Inflammatory macrophage treated with lipopolysaccharide for 4 hours (primary cell): ENCODE results near the gene VRK3.
"Not testable (repeated sequence)": the region's sequence is repeated elsewhere in the genome, so short reads cannot be mapped to it uniquely, and the experiment has no call there.

Experiments
- DNase-seq: peaks from one replicate; pipeline ENCODE4 v3.0.0-alpha.2; 2020

The VRK3 gene, protein sequence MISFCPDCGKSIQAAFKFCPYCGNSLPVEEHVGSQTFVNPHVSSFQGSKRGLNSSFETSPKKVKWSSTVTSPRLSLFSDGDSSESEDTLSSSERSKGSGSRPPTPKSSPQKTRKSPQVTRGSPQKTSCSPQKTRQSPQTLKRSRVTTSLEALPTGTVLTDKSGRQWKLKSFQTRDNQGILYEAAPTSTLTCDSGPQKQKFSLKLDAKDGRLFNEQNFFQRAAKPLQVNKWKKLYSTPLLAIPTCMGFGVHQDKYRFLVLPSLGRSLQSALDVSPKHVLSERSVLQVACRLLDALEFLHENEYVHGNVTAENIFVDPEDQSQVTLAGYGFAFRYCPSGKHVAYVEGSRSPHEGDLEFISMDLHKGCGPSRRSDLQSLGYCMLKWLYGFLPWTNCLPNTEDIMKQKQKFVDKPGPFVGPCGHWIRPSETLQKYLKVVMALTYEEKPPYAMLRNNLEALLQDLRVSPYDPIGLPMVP

DNA sequence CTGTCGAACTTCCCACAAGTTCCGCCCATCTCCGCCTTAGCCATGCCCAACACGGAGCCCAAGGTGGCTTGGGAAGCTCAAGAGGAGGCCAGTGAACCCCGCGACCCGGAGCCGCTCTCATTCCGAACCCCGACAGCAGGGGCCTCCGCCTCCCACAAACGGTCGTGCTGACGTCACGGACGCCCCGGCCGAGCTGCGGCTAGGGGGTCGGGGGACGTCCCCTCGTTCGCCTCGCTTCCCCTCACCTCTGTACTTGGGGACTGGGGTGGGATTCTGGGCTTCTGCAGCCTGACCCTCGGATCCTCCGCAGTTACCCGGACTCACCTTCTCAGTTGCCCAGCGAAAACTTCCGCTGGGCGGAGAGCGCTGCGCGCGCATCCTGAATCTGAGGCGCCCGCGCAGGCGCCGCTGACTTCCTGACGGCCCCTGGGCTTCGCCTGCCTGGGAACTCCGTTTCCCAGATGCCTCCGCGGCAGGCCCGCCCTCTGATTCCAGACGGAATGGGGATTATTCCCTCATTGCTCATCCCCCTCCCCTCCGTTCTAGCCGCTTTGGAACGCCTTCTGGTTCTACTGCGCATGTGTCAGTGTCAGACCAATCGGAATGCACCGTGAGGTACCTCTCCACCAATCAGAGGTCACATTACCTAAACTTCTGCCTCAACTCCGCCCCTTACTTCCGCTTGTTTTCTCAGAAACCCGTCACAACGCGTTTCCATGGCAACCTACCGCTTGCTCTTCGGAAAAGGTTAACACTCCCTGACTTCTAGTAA, at the start of gene VRK3:
TSS of gene VRK3 (minus strand) at position 351 of the 772 bp plus-strand sequence. CDS start 9,210 bp downstream, outside the sequence.
- peak; percentile 100 for DNase-seq

DNA sequence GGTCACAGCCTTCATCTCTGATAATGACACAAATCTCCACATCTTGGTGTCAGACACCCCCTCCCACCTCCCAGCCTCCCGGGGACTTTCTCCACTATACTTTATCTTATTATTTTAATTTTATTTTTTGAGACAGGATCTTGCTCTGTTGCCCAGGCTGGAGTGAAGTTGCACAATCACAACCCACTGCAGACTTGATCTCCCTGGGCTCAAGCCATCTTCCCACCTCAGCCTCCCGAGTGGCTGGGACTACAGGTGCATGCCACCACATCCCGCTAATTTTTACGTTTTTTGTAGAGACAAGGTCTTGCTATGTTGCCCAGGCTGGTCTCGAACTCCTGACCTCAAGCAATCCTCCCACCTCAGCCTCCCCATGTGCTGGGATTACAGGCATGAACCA, 43.2 kb upstream of the VRK3 start:
- not testable (repeated sequence) for DNase-seq

DNA sequence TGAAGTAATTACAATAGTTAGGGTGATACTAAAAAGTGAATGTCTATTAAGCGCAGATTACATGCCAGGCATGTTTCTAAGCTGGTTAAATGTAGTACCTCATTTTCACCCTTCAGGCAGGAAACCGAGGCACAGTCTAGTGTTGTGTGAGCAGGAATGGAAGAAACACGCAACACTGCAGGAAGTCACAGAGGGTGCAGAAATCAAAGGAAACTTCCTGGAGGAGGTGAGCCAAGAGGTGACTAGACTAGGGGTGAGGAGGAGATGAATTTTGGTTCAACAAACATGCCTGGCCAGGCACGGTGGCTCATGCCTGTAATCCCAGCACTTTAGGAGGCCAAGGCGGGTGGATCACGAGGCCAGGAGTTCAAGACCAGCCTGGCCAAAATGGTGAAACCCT, 42.4 kb upstream of the VRK3 start:
- DNase-seq, result no peak

DNA sequence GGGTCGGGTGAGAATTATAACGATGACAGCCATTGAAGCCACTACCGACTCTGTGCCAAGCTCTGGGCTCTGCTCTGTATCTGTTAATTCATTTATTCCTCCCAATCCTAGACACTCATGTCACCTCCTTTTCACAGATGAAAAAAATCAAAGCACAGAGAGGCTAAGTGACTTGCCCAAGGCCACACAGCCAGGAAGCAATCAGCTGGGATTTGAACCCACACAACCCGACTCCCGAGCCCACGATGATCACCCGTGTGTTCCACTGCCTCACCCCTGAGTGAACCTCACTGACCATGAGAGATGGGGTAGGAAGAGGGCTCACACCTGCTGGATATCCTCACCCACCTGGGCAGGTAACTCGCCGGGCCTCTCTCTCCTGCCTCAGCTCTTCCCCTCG, 40.8 kb upstream of the VRK3 start:
- DNase-seq, result no peak

DNA sequence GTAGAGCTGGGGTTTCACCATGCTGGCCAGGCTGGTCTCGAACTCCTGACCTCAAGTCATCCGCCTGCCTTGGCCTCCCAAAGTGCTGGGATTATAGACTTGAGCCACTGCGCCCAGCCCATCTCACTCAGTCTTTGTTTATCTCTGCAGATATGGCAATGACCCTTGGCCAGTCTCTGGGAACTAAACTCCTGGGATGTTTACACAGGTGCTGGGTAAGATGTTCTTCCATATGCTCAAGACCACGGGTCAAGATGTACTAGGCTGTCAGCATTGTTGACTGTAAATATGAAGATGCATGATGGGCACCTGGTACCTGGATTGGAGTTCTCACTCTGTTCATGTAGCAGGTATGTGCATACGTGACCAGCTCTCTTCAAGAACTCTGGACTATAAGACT, 36.5 kb upstream of the VRK3 start:
- DNase-seq, result no peak

DNA sequence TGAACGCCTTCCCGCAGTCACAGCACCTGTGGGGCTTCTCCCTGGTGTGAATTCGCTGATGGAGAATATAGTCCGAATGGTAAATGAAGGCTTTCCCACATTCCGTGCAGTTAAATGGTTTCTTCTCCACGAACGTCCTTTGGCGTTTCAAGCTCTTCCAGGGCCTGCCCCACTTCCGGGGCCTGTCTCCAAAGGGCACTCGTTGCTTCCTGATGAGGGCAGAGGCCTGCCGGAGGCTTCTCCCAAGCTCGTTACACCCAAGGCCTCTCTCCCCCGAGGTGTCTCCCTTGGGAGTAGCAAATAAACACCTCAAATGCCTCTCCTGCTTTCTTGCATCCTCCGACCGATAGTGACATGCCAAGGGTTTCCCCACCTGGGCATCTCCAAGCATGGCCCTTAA, 34.9 kb upstream of the VRK3 start:
- DNase-seq, result no peak

DNA sequence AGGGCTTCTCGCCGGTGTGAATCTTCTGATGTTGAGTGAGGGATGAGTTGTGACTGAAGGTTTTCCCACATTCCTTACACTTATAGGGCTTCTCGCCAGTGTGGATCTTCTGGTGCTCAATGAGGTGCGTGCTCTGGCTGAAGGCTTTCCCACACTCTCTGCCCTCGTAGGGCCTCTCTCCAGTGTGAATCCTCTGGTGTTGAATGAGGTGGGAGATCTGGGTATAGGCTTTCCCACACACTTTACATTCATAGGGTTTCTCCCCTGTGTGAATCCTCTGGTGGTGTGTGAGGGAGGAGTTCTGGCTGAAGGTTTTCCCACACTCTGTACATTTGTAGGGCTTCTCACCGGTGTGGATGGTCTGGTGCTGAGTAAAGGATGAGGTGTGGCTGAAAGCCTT, 33.9 kb upstream of the VRK3 start:
- no peak for DNase-seq

DNA sequence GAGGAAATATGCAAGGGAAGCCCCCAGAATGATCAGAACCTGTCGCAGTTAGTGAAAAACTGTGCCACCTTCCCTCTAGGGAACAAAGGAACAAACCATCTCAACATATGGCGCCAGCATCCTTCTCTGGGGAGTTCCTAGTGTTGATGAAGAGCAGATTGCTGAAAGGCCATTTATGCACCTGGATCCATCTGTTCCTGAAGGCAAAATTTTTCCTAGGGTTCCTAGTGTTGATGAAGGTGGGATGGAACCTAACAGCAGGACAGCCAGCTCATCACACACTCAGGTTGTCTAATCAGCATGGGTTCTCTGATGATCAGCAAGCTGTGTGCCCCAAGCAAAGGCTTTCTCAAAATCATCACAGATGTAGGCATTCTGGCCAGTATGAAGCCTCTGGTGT, 33.3 kb upstream of the VRK3 start:
- no peak for DNase-seq

DNA sequence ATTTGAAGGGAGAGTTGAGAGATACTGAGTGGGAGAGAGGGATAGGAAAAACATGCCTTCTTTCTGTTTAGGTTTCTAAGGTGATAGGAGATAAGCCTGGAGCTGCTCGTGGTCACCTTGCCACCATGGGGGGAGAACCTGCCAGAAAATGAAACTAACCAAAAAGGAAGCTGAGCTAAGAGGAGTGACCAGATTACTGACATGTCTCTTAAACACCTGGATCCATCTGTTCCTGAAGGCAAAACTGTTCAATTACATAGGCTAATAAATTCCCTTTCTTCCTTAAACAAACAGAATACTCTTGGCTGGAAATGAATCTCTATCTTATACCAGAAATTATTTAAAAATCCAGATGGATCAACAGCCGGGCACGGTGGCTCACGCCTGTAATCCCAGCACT, 27.9 kb upstream of the VRK3 start:
- DNase-seq, result no peak

DNA sequence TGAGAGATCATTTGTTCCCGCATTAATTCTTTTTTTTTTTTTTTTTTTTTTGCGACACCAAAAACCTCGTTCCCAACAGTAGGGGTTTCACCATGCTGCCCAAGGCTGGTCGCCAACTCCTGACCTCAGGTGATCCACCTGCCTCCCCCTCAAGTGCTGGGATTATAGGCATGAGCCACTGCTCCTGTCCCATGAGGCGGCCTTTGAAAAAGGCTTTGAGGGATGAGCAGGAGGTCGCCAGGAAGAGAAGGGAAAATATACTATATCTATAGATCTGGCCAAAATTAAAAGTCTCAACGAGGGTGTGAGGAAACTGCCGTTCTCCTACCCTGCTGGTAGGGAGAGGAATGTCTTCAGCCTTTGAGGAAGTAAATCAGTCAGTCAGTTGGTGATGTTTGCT, 26.8 kb upstream of the VRK3 start:
- no peak for DNase-seq

DNA sequence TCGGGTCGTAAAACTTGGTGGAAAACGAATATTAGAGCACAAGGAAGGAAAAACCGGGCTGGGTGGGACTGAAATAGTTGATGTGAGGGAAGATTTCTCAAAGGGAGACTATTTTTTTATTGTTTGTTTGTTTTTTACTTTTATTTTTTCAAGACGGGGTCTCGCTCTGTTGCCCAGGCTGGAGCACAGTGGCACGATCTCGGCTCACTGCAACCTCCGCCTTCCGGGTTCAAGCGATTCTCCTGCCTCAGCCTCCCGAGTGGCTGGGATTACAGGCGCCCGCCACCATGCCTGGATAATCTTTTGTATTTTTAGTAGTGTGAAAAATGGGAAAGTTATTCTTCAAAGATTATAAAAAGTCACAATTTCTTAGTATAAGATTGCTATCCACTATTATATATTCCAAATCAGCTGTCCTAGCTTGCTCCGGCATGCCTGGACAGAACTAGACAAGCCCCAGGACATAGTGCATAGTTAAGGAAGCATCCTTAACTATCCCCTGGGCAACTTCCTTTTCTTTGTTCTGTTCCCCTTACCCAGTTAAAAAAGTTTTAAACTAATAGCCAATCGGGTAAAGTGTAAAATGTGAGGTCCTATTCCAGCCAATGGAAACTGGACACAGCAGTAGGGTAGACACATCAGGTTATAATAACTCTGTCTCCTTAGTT, 26.2 kb upstream of the VRK3 start:
- DNase-seq, result not testable (repeated sequence)

DNA sequence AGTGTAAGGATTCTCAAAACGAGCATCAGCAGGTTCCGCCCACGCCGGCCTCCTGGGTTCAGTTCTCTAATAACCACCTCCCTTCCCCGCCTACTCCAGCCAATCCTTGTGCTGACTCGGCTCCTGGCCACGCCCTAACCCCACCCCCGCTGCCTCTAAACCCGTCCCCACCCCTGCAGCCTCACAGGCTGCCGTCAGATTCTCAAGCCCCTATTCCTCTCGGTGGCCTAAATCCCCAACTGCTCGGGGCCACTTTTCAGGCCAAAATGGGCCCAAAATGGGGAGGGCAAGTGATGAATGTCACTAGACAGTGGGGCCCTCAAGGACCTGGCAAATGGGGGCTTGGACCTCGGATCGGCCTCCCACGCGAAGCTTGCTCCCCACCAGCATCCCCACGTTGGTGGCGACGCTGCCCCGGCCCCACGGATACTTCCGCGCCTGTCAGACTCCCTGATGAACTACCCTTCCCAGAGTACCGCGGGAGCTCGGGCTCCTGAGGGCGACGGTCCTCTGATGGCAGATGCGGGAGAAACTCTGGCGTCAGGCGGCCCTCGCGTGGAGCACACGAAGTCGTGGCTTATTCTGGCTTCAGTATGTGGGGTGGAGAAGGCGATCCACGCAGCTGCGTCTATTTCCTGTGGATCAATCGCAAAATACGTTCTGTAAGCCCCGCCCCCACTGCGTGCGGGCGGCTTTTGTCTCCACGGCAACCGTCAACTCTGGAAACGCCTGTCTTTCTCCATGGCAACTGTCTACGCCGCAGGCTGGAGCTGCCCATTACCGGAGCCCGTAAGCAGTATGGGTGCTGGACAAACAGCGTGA, 25.4 kb upstream of the VRK3 start:
- DNase-seq, result peak; percentile 86

DNA sequence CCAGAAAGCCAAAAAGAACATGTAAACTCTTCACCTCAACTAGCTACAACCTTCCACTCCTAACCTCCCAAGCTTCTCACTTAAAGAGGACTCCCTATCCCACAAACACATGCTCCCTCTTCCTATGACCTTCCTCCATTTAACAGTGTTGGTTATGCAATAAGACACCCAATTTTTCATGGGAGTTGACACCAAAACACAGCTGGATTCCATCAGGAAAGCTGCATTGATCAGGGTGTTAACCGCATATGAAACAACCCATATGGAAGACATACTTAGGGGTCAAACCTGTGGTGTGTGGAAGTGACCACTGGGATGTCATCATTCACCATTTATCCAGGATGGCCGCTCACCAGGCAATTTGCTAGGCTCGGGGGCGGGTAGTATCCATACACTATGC, 22.5 kb upstream of the VRK3 start:
- DNase-seq, result no peak

DNA sequence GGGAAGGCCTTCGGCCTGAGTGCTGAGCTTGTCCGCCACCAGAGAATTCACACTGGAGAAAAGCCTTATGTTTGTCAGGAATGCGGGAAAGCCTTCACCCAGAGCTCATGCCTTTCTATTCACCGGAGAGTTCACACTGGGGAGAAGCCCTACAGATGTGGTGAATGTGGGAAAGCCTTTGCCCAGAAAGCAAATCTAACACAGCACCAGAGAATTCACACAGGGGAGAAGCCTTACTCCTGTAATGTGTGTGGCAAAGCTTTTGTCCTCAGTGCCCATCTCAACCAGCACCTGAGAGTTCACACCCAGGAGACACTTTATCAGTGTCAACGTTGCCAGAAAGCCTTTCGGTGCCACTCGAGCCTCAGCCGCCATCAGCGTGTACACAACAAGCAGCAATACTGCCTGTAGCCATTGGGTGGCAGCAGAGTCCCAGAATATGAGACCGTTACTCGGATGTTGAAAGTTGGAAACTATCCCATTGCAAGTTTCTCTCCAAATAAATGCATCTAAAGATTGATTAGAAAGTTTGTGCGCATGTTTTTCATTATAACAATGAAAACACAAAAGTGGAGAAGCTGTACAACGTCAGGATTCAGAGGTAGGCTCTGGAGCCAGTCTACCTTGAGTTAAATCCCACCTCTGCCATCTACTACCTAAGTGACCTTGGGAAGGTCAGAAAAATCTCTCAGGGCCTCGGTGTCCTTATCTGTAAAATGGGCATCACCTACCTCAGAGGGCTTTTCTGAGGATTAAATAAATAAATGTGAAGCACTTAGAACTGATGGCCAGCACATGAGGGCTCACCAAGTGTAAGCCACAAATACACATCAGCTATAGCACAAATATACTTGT, 21.7 kb upstream of the VRK3 start:
- peak; percentile 46 for DNase-seq

DNA sequence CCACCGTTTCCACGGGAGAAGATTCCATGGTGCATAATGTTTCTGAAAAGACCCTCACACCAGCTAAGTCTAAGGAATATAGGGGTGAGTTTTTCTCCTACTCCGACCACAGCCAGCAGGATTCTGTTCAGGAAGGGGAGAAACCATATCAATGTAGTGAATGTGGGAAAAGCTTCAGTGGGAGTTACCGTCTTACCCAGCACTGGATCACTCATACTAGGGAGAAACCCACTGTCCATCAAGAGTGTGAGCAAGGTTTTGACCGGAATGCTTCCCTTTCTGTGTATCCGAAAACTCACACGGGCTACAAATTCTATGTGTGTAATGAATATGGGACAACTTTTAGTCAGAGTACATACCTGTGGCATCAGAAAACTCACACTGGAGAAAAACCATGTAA, 19.8 kb upstream of the VRK3 start:
- DNase-seq, result no peak

DNA sequence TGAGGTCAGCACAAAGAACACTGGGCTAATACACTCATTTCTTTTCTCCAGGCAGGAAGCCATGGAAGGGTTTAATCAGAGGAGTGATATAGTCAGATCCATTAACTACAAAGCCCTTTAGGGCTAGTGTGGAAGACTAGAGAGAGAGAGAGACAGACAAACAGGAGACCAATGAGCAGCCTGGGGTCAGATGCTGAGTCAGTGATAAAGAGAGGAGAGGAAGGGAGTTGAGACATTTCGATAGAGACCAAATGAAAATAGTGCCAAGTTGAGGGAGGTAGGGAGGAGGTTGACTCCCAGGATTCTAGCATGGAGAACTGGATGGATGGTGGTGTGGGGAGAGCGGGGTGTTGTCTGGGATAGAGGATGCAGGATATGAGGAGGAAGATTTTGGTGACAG, 18.8 kb upstream of the VRK3 start:
- DNase-seq, result no peak

DNA sequence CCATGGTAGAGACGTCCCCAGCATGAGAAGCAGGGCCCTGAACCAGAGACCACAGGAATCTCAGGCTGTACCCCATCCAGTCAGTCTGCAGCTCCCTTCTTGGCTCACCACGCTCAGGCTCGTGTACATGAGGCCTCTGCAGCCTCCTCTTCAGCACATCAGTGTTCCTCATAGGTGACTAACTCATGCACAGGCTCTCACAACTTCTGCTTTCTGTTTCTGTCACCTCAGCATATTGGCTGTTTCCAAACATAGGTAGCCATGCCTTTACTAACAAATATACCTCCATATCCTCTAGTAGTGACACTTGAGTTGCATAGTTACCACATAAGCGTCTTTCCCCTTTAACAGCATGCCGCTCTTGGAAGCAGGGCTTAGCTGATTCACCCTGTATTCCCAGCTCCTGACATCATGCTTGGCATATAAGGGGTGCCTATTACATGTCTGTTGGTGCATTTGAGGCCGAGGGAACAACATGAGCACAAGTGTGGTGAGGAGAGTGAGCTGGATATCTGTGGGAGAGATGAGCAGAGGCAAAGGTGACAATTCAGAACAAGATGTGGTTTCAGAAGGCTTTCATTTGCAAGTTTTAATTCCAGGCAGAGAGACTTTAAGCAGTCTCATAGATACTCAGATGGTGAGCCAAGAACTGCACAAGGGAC, 17.3 kb upstream of the VRK3 start:
- no peak for DNase-seq

DNA sequence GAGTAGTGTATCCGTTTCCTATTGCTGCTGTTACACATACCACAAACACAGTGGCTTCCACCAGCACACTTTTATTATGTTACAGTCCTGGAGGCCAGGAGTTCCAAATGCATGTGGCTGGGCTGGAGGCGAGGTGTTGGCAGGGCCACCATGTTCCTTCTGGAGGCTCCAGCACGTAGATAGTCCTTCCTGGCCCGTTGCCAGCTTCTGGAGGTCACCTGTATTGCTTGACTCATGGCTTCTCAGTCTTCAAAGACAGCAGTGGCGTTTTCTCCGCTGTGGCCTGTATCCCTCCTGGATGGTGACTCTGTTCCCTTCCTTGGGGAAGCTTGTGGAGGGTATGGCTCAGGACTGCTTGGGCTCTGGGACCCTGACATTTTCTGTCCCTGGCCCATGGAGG, 15.8 kb upstream of the VRK3 start:
- no peak for DNase-seq

DNA sequence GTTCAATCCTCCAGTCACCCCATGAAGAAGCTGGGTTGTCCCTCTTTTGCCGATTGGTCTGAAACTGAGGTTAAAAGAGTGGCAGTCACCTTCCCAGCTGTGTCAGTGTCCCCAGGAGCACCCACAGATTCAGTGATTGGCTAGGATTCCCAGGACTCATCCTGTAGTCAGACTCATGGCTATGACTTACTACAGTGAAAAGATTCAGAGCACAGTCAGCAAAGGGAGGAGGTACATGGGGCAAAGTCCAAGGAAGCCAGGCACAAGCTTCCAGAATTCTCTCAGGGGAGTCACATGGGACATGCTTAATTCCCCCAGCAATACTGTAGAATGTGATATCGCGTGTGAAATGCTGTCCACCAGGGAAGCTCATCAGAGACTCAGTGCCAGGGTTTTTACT, 14.8 kb upstream of the VRK3 start:
- no peak for DNase-seq

DNA sequence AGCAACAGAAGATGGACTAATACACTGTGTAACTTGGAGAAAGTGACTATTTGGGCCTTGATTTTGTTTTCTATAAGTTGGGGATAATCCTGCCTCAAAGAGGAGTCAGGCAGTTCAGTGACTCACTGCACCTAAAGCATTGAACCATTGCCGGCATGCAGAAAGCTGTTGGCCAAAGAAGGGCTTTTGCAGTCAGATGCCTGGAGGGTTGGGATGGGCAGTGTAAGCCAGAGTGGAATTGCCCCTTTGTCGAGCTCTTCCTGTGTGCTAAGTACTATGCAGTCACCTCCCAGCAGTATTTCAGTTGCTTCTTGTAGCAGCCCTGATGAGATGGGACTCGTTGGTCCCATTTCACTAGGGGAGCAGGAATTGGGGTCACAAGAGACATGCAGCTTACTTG, 11.7 kb upstream of the VRK3 start:
- DNase-seq, result no peak

DNA sequence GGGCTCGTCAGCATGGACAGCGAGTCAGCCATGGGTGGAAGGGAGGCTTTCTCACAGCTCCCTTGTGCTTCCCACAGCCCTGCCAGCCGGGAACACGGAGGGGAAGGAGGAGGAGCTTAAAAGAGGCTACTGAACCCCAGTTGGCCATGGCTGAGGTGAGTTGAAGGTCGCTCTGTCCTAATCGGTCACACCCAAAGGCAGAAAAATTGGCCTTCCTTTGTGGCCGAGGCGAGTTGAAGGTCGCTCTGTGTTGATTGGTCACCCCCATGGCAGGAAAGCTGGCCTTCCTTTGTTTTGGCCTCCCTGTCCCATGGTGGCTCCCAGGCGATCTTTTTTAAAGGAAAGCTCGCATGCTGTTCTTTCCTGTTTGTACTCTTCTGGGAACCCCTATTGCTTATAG, 5.8 kb upstream of the VRK3 start:
- no peak for DNase-seq
